Loucy (cell line): ENCODE results near the gene ATP10A.

Experiments used
- H2AFZ ChIP-seq: fragments of 200-600 bp; sonication (generic); 2 replicates; pipeline ENCODE4 v1.6.0; 2016; ENCODE audit warnings: antibody characterized with exemption, mild to moderate bottlenecking, low read length, moderate library complexity
- H3F3A ChIP-seq: fragments of 200-600 bp; 2 replicates; pipeline ENCODE4 v1.6.0; 2016; ENCODE audit warnings: antibody characterized with exemption, low read depth, mild to moderate bottlenecking
- H3K27me3 ChIP-seq: fragments of 200-600 bp; sonication (generic); 2 replicates; pipeline ENCODE4 v1.6.1; 2014; ENCODE audit warnings: low read length, mild to moderate bottlenecking; ENCODE audit not compliant: insufficient read depth, poor library complexity, severe bottlenecking
- H3K36me3 ChIP-seq: fragments of 200-600 bp; sonication (generic); 2 replicates; pipeline ENCODE4 v1.6.1; 2016; ENCODE audit warnings: low read length; ENCODE audit not compliant: insufficient read depth
- H3K4me1 ChIP-seq: fragments of 200-600 bp; sonication (generic); 2 replicates; pipeline ENCODE4 v1.5.1; 2014; ENCODE audit warnings: low read length, mild to moderate bottlenecking; ENCODE audit not compliant: insufficient read depth, poor library complexity, severe bottlenecking
- H3K4me2 ChIP-seq: fragments of 200-600 bp; sonication (generic); 2 replicates; pipeline ENCODE4 v1.6.0; 2014; ENCODE audit warnings: antibody characterized with exemption, low read length, low read depth, mild to moderate bottlenecking; ENCODE audit not compliant: poor library complexity, severe bottlenecking
- H3K4me3 ChIP-seq: fragments of 200-600 bp; sonication (generic); 2 replicates; pipeline ENCODE4 v1.5.1; 2014; ENCODE audit warnings: low read length, mild to moderate bottlenecking, mixed read lengths; ENCODE audit not compliant: poor library complexity, severe bottlenecking
- H3K79me2 ChIP-seq: fragments of 200-600 bp; sonication (generic); 2 replicates; pipeline ENCODE4 v1.6.1; 2014; ENCODE audit warnings: low read length; ENCODE audit not compliant: insufficient read depth
- H3K9ac ChIP-seq: fragments of 200-600 bp; sonication (generic); 2 replicates; pipeline ENCODE4 v1.6.0; 2014; ENCODE audit warnings: mild to moderate bottlenecking, low read depth, low read length, moderate library complexity; ENCODE audit not compliant: poor library complexity, severe bottlenecking
- H3K9me2 ChIP-seq: fragments of 200-600 bp; sonication (generic); replicated peaks from 2 replicates; pipeline ENCODE4 v1.6.1; 2016; ENCODE audit warnings: low read depth, low read length, mixed read lengths
- H3K9me3 ChIP-seq: fragments of 200-600 bp; sonication (generic); 2 replicates; pipeline ENCODE4 v1.6.1; 2014; ENCODE audit warnings: mild to moderate bottlenecking, antibody characterized with exemption, low read length, low read depth; ENCODE audit not compliant: insufficient read depth
- H4K20me1 ChIP-seq: fragments of 200-600 bp; sonication (generic); 2 replicates; pipeline ENCODE4 v1.6.0; 2014; ENCODE audit warnings: antibody characterized with exemption, low read length, mild to moderate bottlenecking; ENCODE audit not compliant: insufficient read depth, poor library complexity, severe bottlenecking
- CTCF ChIP-seq: fragments of 200-600 bp; sonication (generic); conservative IDR thresholded peaks from 2 replicates; pipeline ENCODE4 v1.5.1; 2014; ENCODE audit warnings: mild to moderate bottlenecking, antibody characterized with exemption, low read length
- EZH2phosphoT487 ChIP-seq: fragments of 200-600 bp; IDR thresholded peaks from 2 replicates; pipeline ENCODE4 v1.6.1; 2018; ENCODE audit warnings: antibody characterized with exemption, mild to moderate bottlenecking, moderate library complexity, borderline replicate concordance

Gene ATP10A

DNA sequence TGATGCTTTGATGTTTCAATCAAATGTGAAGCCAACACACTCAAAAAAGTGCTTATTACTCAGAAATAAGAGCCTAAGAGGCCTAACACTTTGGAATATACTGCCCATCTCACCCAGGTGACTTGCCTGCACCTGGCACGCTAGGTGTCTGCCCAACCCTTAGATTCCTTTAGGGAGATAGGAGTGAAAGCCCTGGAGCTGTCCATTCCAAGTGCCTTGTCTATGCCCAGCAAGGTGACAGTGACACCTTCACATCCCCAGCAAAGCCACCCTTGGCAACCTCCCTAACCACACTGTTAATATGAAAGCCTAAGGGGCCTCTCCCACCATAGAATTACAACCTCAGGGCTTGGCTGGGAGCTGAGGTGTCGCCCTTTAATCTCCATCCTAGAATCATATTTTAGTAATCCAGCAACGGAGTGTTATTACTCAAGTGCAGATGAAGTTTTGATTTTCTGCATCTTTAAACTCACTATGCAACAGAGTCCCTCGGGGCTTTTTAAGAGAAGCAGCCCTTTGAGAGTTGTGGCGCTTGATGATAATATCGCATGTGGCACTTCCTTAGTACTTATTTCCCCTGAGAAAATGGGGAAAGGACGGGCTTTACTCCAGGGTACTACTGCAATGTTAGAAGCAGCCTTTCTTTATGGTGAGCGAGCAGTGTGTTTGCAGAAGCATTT, 24.8 kb downstream of the ATP10A start:
- TF ChIP-seq CTCF: no peak
- TF ChIP-seq EZH2phosphoT487: no peak

GRCh38 chr15:25832158-25832557, 31.0 kb downstream of the ATP10A start:
- Histone ChIP-seq H2AFZ (no peak overlapping the region), H3K4me3 (no peak overlapping the region), H3K4me1 (no peaks in the 10 kb centered on the region), H3F3A (no peaks in the 10 kb centered on the region), H4K20me1 (no peaks in the 10 kb centered on the region), H3K4me2 (no peak overlapping the region), H3K36me3 (no peaks in the 10 kb centered on the region), H3K79me2 (no peaks in the 10 kb centered on the region), H3K27me3 (no peaks in the 10 kb centered on the region), H3K9me3 (peaks cover 7% of the 10 kb centered on the region; the same call in 1 of the 2 replicates), H3K9ac (no peak overlapping the region), H3K9me2 (no peaks in the 10 kb centered on the region)
- no peak for TF ChIP-seq CTCF
- TF ChIP-seq EZH2phosphoT487: no peak

More for the DNA sequence above, 24.8 kb downstream of the ATP10A start:
- Histone ChIP-seq H3K36me3 (no peaks in the 10 kb centered on the region), H3K4me2 (no peak overlapping the region), H3K4me1 (no peaks in the 10 kb centered on the region), H3K79me2 (no peaks in the 10 kb centered on the region), H3K9me3 (peaks cover 4% of the 10 kb centered on the region; the same call in 1 of the 2 replicates), H3F3A (no peaks in the 10 kb centered on the region), H3K9me2 (no peaks in the 10 kb centered on the region), H3K27me3 (no peaks in the 10 kb centered on the region), H3K9ac (no peak overlapping the region), H4K20me1 (no peaks in the 10 kb centered on the region), H2AFZ (no peak overlapping the region), H3K4me3 (no peak overlapping the region)

DNA sequence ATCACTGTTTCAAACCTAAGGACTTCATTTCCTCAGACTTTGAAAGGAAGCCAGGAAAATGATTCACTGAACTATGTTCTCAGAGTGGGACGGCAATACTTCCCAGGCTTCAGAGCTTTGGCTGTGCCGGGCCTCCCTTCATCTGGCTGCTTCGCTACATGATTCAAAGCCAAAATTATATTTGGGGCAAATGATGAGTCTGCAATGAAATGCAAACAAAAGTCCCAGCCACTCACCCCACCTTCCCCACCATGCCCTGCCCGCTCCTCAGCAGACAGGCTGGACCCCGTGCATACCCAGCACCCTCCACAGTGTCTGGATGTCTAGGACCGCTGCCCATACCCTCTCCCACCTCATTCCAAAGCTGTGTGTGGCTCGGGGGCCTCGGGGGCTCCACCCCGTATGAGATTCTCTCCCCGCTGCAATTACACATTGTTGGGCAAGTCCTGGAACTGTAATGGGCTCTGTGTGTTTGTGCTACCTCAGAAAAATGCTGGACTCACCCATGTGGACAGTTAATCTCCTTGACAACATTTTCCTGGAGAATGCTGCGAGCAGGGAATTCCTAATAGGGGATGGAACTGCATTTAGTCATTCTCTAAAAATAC, 32.2 kb downstream of the ATP10A start:
- no peaks in the 10 kb centered on the region for H3K79me2 ChIP-seq
- peaks cover 7% of the 10 kb centered on the region; the same call in 1 of the 2 replicates for H3K9me3 ChIP-seq
- no peak overlapping the region for H3K4me2 ChIP-seq
- H3F3A ChIP-seq: no peaks in the 10 kb centered on the region
- no peak for TF ChIP-seq CTCF
- TF ChIP-seq EZH2phosphoT487: no peak
- no peak overlapping the region for H2AFZ ChIP-seq
- no peak overlapping the region for H3K4me3 ChIP-seq
- H3K27me3 ChIP-seq: no peaks in the 10 kb centered on the region
- H3K9me2 ChIP-seq: no peaks in the 10 kb centered on the region
- no peaks in the 10 kb centered on the region for H3K4me1 ChIP-seq
- H3K36me3 ChIP-seq: no peaks in the 10 kb centered on the region
- no peak overlapping the region for H3K9ac ChIP-seq
- no peaks in the 10 kb centered on the region for H4K20me1 ChIP-seq
